Stomach (tissue), 9 donors: ENCODE data around the gene TCF7. TPM values are rescaled to one million over a fixed set of nuclear protein-coding genes. Genes with fewer than 3 reads are reported as not detected.

Experiments
- DNase-seq, 2 donors: peaks; one replicate each; pipeline versions ENCODE4 v3.0.0 to v3.0.0-alpha.2; 2013 to 2019
- H3K27ac ChIP-seq, 5 donors: fragments of 200-600 bp in 4 of 5; sonication (generic) in 4 of 5; one replicate each; pipeline ENCODE4 v1.5.1; 2013 to 2019; ENCODE audit warnings: mild to moderate bottlenecking in 1 of 5, moderate library complexity in 1 of 5
- H3K27me3 ChIP-seq, 3 donors: fragments of 200-600 bp; sonication (generic); one replicate each; pipeline ENCODE4 v1.5.1; 2017 to 2019; ENCODE audit warnings: mixed run types in 1 of 3
- H3K36me3 ChIP-seq, 4 donors: fragments of 200-600 bp; sonication (generic); 1 replicate in 3 of 4; 2 replicates in 1 of 4; pipeline ENCODE4 v1.5.1; 2016 to 2019
- H3K4me1 ChIP-seq, 4 donors: fragments of 200-600 bp; sonication (generic); one replicate each; pipeline ENCODE4 v1.5.1; 2016 to 2019
- H3K4me3 ChIP-seq, 4 donors: fragments of 200-600 bp; sonication (generic) in 3 of 4; one replicate each; pipeline ENCODE4 v1.5.1; 2016 to 2019; ENCODE audit warnings: mild to moderate bottlenecking in 1 of 4
- H3K9me3 ChIP-seq, 4 donors: fragments of 200-600 bp; sonication (generic); one replicate each; pipeline ENCODE4 v1.5.1; 2016 to 2019
- CTCF ChIP-seq, 7 experiments: fragments of 450-650 bp in 4 of 7; fragments of 200-600 bp in 3 of 7; sonication (generic) in 3 of 7; IDR thresholded peaks; one replicate each; pipeline ENCODE4 v1.5.1; 2016 to 2019; ENCODE audit warnings: antibody characterized with exemption in 7 of 7, control low read depth in 2 of 7, mild to moderate bottlenecking in 1 of 7
- EP300 ChIP-seq: sonication (generic); formaldehyde crosslinking; IDR thresholded peaks from one replicate; pipeline ENCODE4 v1.6.1; 2017; ENCODE audit warnings: antibody characterized with exemption
- POLR2A ChIP-seq, 4 donors: fragments of 450-650 bp; IDR thresholded peaks; one replicate each; pipeline ENCODE4 v1.6.1; 2016; ENCODE audit warnings: antibody characterized with exemption in 4 of 4, control low read depth in 2 of 4, mild to moderate bottlenecking in 1 of 4, moderate library complexity in 1 of 4
- POLR2AphosphoS5 ChIP-seq, 3 donors: sonication (generic); formaldehyde crosslinking; IDR thresholded peaks; one replicate each; pipeline ENCODE4 v1.6.1; 2016; ENCODE audit warnings: antibody characterized with exemption in 3 of 3
- WGBS, 5 donors: extraction: QIAGEN DNeasy Blood & Tissue Kit in 3 of 5; methylation state at CpG; one replicate each; pipeline versions ENCODE4 v1.1.5 to v1.1.7; 2013 to 2018; 5-methylcytosine and 5-hydroxymethylcytosine counted together
- intact Hi-C: fragments of 100-400 bp; cut with DNase I; formaldehyde crosslinking; loops from one replicate; pipeline ENCODE4 v1.15.1; 2023; ENCODE audit warnings: low total_unique reads
- polyA plus RNA-seq, 3 donors: library from polyadenylated mRNA; stranded (reverse); fragments of 200-250 nt; gene quantifications; one replicate each; pipeline ENCODE4 v1.2.3, GENCODE V29; 2013
- total RNA-seq, 5 donors: library from RNA; depleted of rRNA; stranded (reverse); fragments of >200 nt; gene quantifications; one replicate each; pipeline versions ENCODE4 v1.1.0 to v1.2.3, GENCODE V29; 2014 to 2016
- donor health status: healthy with polysubstance abuse.
- donor health status: Bipolar disorder and iron deficiency.
- donor health status: healthy.

TCF7 gene
- total and polyA plus RNA-seq, 8 donors = 3.7 to 13.3 (median 5.4) TPM; not detected in 1

GRCh38 chr5:134153657-134154056 is 39.2 kb downstream of the TCF7 start:
- TF ChIP-seq CTCF (IDR thresholded peaks at IDR 0.05) = no peak
- TF ChIP-seq POLR2AphosphoS5 (IDR thresholded peaks at IDR 0.05) = no peak
- TF ChIP-seq EP300 = no peak
- no peak for TF ChIP-seq POLR2A (IDR thresholded peaks at IDR 0.05)
- Histone ChIP-seq H3K27me3 (no peaks in the 10 kb centered on the region), H3K4me1 (peaks cover 7 to 50% (median 26%) of the 10 kb centered on the region in 4 donors), H3K27ac (no peak overlapping the region), H3K9me3 (no peaks in the 10 kb centered on the region), H3K36me3 (peaks cover 59 to 97% (median 94%) of the 10 kb centered on the region in 4 donors), H3K4me3 (no peak overlapping the region)
- WGBS, 5 donors = 89 to 100% (median 94%) methylated on average over 1 of the region's 1 CpG
- no peak for DNase-seq
- intact Hi-C loops = no loop called here

GRCh38 chr5:134161513-134162395 is 47.3 kb downstream of the TCF7 start:
- no peak for TF ChIP-seq EP300
- no peak for TF ChIP-seq POLR2A (IDR thresholded peaks at IDR 0.05)
- TF ChIP-seq CTCF (IDR thresholded peaks at IDR 0.05) = no peak
- TF ChIP-seq POLR2AphosphoS5 (IDR thresholded peaks at IDR 0.05) = no peak

GRCh38 chr5:134162592-134162991 is 48.1 kb downstream of the TCF7 start:
- no peak for DNase-seq
- Histone ChIP-seq H3K27me3 (no peaks in the 10 kb centered on the region), H3K9me3 (peaks cover 0 to 6% (median 0%) of the 10 kb centered on the region in 4 donors), H3K4me1 (peaks cover 0 to 11% (median 2%) of the 10 kb centered on the region in 4 donors), H3K27ac (no peak overlapping the region), H3K4me3 (no peak overlapping the region), H3K36me3 (peaks cover 45 to 99% (median 97%) of the 10 kb centered on the region in 4 donors)
- intact Hi-C loops = no loop called here
- WGBS, 5 donors = 93 to 98% (median 96%) methylated on average over 5 of the region's 5 CpGs
- TF ChIP-seq POLR2A (IDR thresholded peaks at IDR 0.05) = no peak
- TF ChIP-seq CTCF (IDR thresholded peaks at IDR 0.05) = no peak
- no peak for TF ChIP-seq EP300

More at GRCh38 chr5:134161513-134162395, 47.3 kb downstream of the TCF7 start:
- Histone ChIP-seq H3K4me3 (no peak overlapping the region), H3K9me3 (peaks cover 0 to 6% (median 0%) of the 10 kb centered on the region in 4 donors), H3K27ac (no peak overlapping the region), H3K27me3 (no peaks in the 10 kb centered on the region), H3K36me3 (peaks cover 42 to 99% (median 97%) of the 10 kb centered on the region in 4 donors), H3K4me1 (peaks cover 0 to 11% (median 2%) of the 10 kb centered on the region in 4 donors)
- intact Hi-C loops = no loop called here
- 88 to 98% (median 95%) methylated on average over 6 of the region's 6 CpGs for WGBS, 5 donors
- DNase-seq = peak in 1 of 2 donors; percentile 22

GRCh38 chr5:134171972-134172371 is 57.5 kb downstream of the TCF7 start:
- Histone ChIP-seq H3K27me3 (no peaks in the 10 kb centered on the region), H3K27ac (no peak overlapping the region), H3K4me3 (no peak overlapping the region), H3K4me1 (peaks cover 14 to 65% (median 39%) of the 10 kb centered on the region in 4 donors), H3K36me3 (peaks cover 54 to 68% (median 67%) of the 10 kb centered on the region in 4 donors), H3K9me3 (no peaks in the 10 kb centered on the region)
- intact Hi-C loops = no loop called here
- TF ChIP-seq EP300 (no peak), POLR2A (IDR thresholded peaks at IDR 0.05) (no peak), POLR2AphosphoS5 (IDR thresholded peaks at IDR 0.05) (no peak)
- WGBS, 5 donors = 73 to 90% (median 81%) methylated on average over 4 of the region's 4 CpGs
- peak; percentile 29 to 45 for DNase-seq
